Esophagus (tissue), 2 donors: Measurements from ENCODE around the gene DHRS7B. TPM values are rescaled to one million over a fixed set of nuclear protein-coding genes. Genes with fewer than 3 reads are reported as not detected.
"Not testable (repeated sequence)": the region's sequence is repeated elsewhere in the genome, so short reads cannot be mapped to it uniquely, and the experiment has no call there.

Source experiments
- H3K27ac ChIP-seq, 2 donors: one replicate each; pipeline ENCODE4 v1.5.1; 2013; ENCODE audit warnings: low read depth in 2 of 2, mild to moderate bottlenecking in 2 of 2, inconsistent platforms in 1 of 2, low read length in 1 of 2, moderate library complexity in 1 of 2
- H3K27me3 ChIP-seq, 2 donors: one replicate each; pipeline ENCODE4 v1.6.1; 2013; ENCODE audit warnings: low read length in 2 of 2, control low read depth in 1 of 2, mild to moderate bottlenecking in 1 of 2; ENCODE audit not compliant: insufficient read depth in 2 of 2, control insufficient read depth in 1 of 2
- H3K36me3 ChIP-seq, 2 donors: one replicate each; pipeline ENCODE4 v1.6.1; 2013; ENCODE audit warnings: low read length in 1 of 2; ENCODE audit not compliant: control insufficient read depth in 2 of 2, insufficient read depth in 2 of 2
- H3K4me1 ChIP-seq, 2 donors: one replicate each; pipeline ENCODE4 v1.6.1; 2013; ENCODE audit warnings: low read length in 1 of 2; ENCODE audit not compliant: control insufficient read depth in 2 of 2, insufficient read depth in 2 of 2
- H3K4me3 ChIP-seq, 2 donors: one replicate each; pipeline ENCODE4 v1.5.1; 2013; ENCODE audit warnings: low read length in 2 of 2, mild to moderate bottlenecking in 2 of 2, low read depth in 1 of 2, moderate library complexity in 1 of 2
- H3K9me3 ChIP-seq, 2 donors: one replicate each; pipeline ENCODE4 v1.6.1; 2013; ENCODE audit warnings: mild to moderate bottlenecking in 2 of 2, low read depth in 1 of 2, low read length in 1 of 2, moderate library complexity in 1 of 2; ENCODE audit not compliant: control insufficient read depth in 2 of 2, insufficient read depth in 1 of 2
- WGBS, 2 donors: extraction: QIAGEN DNeasy Blood & Tissue Kit; methylation state at CpG; one replicate each; pipeline ENCODE4 v1.1.7; 2013; 5-methylcytosine and 5-hydroxymethylcytosine counted together
- polyA plus RNA-seq, 2 donors: library from polyadenylated mRNA; stranded (reverse); fragments of 200-250 nt; gene quantifications; one replicate each; pipeline ENCODE4 v1.2.3, GENCODE V29; 2013
- donor health status: healthy with polysubstance abuse.
- donor health status: Bipolar disorder and iron deficiency.

DHRS7B gene
- polyA plus RNA-seq, 2 donors, result 18.8 to 19.4 TPM

DNA sequence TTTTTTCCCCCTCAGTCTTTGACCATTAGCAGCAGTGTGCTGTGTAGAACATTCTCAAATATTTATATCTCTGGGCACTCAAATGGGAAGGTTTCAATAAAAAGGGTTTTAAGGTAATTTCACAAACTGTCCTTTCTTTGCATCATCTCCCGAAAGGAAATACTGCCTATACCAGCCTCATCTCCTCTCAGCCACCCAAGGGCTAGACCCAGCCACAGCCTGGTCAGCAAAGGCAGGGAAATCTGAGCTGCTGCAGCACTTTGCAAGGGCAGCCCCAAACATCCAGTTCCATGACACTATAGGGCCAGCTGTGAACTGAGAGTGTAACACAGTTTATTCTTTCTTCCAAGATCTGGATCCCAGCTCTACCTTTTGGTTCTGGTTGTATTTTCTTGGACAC lies 58.3 kb downstream of the DHRS7B start:
- Histone ChIP-seq H3K4me3 (no peak overlapping the region), H3K27ac (no peak overlapping the region), H3K36me3 (peaks cover 3 to 10% of the 10 kb centered on the region in 2 donors), H3K4me1 (peaks cover 0 to 2% of the 10 kb centered on the region in 2 donors), H3K9me3 (no peaks in the 10 kb centered on the region), H3K27me3 (no peaks in the 10 kb centered on the region)
- 94 to 97% methylated on average over 1 of the region's 1 CpG for WGBS, 2 donors

DNA sequence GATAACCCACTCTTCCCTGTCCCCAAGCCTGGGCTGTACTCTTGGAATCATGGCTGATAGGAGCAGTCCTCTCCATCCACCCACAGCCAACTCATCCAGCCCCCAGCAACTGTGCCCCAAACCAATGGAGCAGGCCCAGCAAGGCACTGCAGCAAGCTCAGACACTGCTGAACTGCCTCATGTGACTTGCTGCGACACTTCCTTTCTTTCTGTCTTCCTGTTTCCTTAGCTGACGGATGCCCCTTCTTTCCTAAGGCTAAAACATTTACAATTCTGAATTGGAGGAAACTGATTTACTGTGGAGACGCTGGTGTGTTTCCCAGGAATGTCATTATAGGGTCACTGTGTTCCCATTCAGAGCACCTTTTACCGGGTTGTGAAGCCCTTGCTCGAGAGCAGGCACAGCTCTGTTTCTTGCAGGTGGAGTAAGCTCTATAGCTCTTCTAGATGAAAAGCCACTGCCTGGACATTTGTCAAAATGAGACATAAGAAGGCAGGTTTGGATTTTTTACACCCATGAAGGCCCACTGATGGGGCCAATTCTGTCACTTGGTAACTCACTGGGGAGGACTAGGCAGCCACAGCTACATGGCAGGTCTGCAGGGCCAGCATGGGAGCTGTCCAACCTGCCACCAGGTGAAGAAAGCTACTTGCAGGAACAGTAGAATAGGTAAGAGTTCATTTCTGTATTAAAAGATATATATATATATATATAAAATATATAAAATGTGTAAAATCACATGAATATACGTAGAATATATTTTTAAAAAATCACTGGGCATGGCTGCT lies 59.8 kb downstream of the DHRS7B start:
- Histone ChIP-seq H3K27ac (peak overlapping the region; percentile 16 to 22), H3K27me3 (no peaks in the 10 kb centered on the region), H3K4me3 (no peak overlapping the region), H3K9me3 (no peaks in the 10 kb centered on the region), H3K36me3 (peaks cover 3 to 10% of the 10 kb centered on the region in 2 donors), H3K4me1 (peaks cover 0 to 2% of the 10 kb centered on the region in 2 donors)
- 83 to 84% methylated on average over 6 of the region's 6 CpGs for WGBS, 2 donors

DNA sequence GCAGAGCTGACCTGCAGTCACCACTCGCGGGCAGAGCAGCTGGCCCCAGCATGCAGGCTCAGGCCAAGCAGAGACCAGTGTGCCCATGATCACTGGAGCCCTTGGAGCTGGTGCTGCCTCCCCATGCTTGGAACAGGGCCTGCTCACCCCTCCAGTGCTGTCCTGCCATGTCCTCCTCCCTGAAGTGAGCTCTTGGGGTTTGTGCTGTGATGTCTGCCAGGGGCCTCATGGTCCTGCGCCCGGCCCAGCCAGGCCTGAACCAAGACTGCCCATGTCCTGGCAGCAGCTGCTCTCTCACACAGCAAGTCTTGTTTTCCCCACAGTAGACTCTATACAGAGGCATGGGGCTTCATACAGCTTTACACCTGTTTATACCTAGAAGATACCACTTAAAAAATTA lies 62.6 kb downstream of the DHRS7B start:
- Histone ChIP-seq H3K27me3 (no peaks in the 10 kb centered on the region), H3K4me1 (peaks cover 2 to 3% of the 10 kb centered on the region in 2 donors), H3K4me3 (no peak overlapping the region), H3K9me3 (no peaks in the 10 kb centered on the region), H3K27ac (no peak overlapping the region), H3K36me3 (peaks cover 3 to 5% of the 10 kb centered on the region in 2 donors)
- 92 to 95% methylated on average over 4 of the region's 4 CpGs for WGBS, 2 donors

DNA sequence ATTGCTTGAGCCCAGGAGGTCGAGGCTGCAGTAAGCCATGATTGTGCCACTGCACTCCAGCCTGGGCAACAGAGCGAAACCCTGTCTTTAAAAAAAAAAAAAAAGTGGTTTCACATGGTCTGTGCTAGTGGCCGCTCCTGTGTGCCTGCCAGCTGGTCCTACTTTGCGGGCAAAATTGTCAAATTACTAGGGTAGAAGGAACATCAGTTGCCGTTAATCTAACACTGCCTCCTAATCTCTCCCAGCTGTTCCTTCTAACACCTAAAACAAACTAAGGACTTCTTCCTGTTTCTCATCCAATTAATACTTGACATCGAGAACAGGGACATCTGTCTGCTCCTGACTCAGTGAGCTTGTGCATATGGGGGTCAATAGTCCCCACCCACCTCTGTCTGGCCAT lies 63.3 kb downstream of the DHRS7B start:
- no peak overlapping the region for H3K27ac ChIP-seq
- WGBS, 2 donors, result 94% methylated on average over 6 of the region's 6 CpGs
- no peak overlapping the region for H3K4me3 ChIP-seq
- H3K9me3 ChIP-seq, result no peaks in the 10 kb centered on the region
- peaks cover 2 to 3% of the 10 kb centered on the region in 2 donors for H3K4me1 ChIP-seq
- H3K36me3 ChIP-seq, result peaks cover 1 to 3% of the 10 kb centered on the region in 2 donors
- no peaks in the 10 kb centered on the region for H3K27me3 ChIP-seq

DNA sequence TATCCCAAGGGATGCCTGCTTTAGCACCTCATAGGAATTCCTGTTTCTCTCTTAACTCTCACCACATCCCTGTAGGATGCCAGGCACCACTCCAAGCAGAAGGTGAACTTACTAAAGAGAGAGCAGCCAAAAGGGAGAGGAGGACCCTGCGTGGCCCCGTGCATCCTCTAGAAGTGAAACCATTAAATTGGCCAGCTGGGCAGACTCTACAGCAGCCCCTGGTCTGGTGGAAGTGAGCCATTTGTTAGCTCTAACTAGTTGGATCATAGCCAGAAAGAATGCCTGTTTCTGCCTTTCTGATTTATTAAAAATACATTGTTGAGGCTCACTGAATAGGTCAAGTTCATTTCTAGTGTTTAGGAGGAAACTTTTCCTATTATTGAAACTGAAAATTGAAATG lies 64.9 kb downstream of the DHRS7B start:
- Histone ChIP-seq H3K4me1 (peaks cover 6 to 11% of the 10 kb centered on the region in 2 donors), H3K27me3 (no peaks in the 10 kb centered on the region), H3K27ac (no peak overlapping the region), H3K4me3 (no peak overlapping the region), H3K9me3 (no peaks in the 10 kb centered on the region), H3K36me3 (peaks cover 0 to 8% of the 10 kb centered on the region in 2 donors)
- WGBS, 2 donors, result 55 to 70% methylated on average over 2 of the region's 2 CpGs

DNA sequence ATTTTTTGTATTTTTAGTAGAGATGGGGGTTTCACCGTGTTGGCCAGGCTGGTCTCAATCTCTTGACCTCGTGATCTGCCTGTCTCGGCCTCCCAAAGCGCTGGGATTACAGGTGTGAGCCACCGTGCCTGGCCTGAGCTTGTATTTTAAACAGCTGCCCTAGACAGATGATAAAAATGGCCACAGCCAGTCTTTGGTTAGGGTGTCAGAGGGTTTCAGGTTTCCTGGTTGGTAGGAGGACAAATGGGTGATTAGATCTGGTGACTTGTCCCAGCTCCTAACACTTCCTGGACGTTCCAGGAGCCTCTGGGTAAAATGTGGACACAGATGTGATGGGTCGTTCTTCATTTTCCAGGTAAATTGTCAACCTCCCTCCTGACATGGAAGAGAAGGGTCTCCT lies 65.7 kb downstream of the DHRS7B start:
- not testable (repeated sequence) for H3K4me3 ChIP-seq, H3K27ac ChIP-seq, H3K27me3 ChIP-seq, H3K9me3 ChIP-seq, H3K36me3 ChIP-seq
- 94 to 97% methylated on average over 7 of the region's 7 CpGs for WGBS, 2 donors
- H3K4me1 ChIP-seq, result peaks cover 6 to 11% of the 10 kb centered on the region in 2 donors

DNA sequence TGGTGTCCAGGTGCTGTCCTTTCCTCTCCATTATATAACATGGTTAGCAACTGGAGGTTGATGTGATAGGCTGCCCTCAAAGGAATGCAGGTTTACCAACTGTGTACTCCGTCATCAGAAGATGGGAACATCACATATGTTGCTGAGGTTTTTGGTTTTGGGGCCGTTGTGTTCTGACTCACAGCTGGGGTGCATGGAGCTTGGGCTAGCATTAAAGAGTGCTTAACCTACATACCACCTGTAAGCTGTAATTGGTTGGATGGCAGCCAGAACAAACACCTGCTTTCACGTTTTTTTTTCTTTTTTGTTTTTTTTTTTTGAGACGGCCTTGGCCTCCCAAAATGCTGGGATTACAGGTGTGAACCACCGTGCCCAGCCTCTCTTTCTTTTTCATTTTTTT lies 66.3 kb downstream of the DHRS7B start:
- H3K27me3 ChIP-seq, result no peaks in the 10 kb centered on the region
- H3K4me1 ChIP-seq, result peaks cover 6 to 11% of the 10 kb centered on the region in 2 donors
- WGBS, 2 donors, result 60 to 65% methylated on average over 5 of the region's 5 CpGs
- no peak overlapping the region for H3K27ac ChIP-seq
- peaks cover 8 to 12% of the 10 kb centered on the region in 2 donors for H3K36me3 ChIP-seq
- H3K4me3 ChIP-seq, result no peak overlapping the region
- H3K9me3 ChIP-seq, result no peaks in the 10 kb centered on the region

DNA sequence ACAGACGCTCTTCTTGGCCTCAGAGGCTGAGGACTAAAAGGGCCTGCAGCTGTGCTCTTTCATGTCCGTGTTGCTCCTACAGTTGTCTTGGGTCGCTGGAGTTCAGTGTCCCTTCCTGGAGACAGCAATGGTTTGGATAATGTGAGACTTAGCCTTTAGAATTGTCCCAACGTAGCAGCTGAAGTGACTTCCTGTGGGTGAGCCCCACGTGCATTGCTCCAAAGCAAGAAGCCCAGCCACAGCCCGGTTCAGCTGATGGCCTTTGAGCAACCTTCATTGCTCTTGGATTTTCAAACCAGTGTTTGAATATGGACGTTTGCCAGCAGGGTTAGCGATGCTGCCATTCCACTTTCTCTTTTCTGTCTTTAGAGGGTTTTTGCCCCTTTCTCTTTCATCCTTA lies 67.5 kb downstream of the DHRS7B start:
- no peaks in the 10 kb centered on the region for H3K9me3 ChIP-seq
- 27 to 45% methylated on average over 8 of the region's 8 CpGs for WGBS, 2 donors
- no peaks in the 10 kb centered on the region for H3K27me3 ChIP-seq
- no peak overlapping the region for H3K4me3 ChIP-seq
- H3K4me1 ChIP-seq, result peaks cover 8 to 18% of the 10 kb centered on the region in 2 donors
- peak overlapping the region in 1 of 2 donors; percentile 26 for H3K27ac ChIP-seq
- H3K36me3 ChIP-seq, result peaks cover 12 to 15% of the 10 kb centered on the region in 2 donors

DNA sequence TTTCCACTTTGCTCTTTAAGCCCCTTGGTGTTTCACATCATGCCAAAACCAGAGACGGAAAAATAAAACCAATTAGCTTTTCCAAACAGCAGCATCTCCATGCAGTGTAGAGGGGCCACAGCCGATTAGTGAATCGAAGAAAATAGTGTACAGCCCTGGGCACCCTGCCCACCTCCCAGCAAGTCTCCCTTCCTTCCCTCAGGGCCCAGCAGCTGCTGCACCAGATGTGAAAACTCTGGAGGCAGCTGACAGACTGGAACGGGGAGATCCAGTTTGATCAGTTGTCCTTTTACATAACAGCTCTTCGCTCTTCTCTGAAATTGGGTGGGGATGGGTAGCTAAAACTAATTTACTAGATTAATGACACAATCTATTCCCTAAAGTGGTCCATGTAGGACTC lies 67.9 kb downstream of the DHRS7B start:
- 31 to 42% methylated on average over 5 of the region's 5 CpGs for WGBS, 2 donors

DNA sequence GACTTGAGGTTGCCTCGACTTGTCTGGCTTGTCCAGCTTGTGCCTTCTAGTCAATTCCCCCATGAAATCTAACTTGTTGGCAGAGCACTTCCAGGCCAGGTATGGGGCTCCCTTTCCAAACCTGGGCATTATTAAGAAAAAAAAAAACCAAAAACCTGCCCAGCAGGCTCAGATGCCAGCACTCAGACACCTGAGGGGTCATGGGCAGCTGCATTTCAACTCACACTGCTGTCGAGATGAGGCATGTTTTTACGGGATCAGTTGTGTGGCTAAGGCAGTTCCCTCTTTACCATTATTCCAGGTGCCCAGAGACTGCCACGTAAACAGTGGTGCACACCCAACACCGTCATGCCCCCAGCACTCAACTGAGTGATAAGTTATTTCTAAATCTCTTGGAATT lies 69.4 kb downstream of the DHRS7B start:
- Histone ChIP-seq H3K27me3 (no peaks in the 10 kb centered on the region), H3K4me3 (no peak overlapping the region), H3K27ac (peak overlapping the region; percentile 22 to 63), H3K9me3 (no peaks in the 10 kb centered on the region), H3K36me3 (peaks cover 9 to 15% of the 10 kb centered on the region in 2 donors), H3K4me1 (peaks cover 16 to 37% of the 10 kb centered on the region in 2 donors)
- WGBS, 2 donors, result 50 to 72% methylated on average over 5 of the region's 5 CpGs

More for the DNA sequence above, 67.9 kb downstream of the DHRS7B start:
- Histone ChIP-seq H3K36me3 (peaks cover 9 to 15% of the 10 kb centered on the region in 2 donors), H3K27me3 (no peaks in the 10 kb centered on the region), H3K9me3 (no peaks in the 10 kb centered on the region), H3K4me3 (no peak overlapping the region), H3K4me1 (peaks cover 8 to 23% of the 10 kb centered on the region in 2 donors), H3K27ac (peak overlapping the region; percentile 15 to 23)
